Hematopoietic multipotent progenitor cell (in vitro differentiated cells): ENCODE results near the gene SSX2IP. TPM values are rescaled to one million over a fixed set of nuclear protein-coding genes. Genes with fewer than 3 reads are reported as not detected.
"Not testable (repeated sequence)": the region's sequence is repeated elsewhere in the genome, so short reads cannot be mapped to it uniquely, and the experiment has no call there.

Experiments
- DNase-seq, 3 donors: peaks; one replicate each; pipeline ENCODE4 v3.0.0-alpha.2; 2011 to 2015; ENCODE audit warnings: low read depth in 2 of 3, low spot score in 2 of 3
- total RNA-seq: library from RNA; depleted of rRNA; stranded (reverse); fragments of >200 nt; gene quantifications from one replicate; pipeline ENCODE4 v1.2.3, GENCODE V29; 2012

The SSX2IP gene
- total RNA-seq, 1 donor = 4.8 TPM

DNA sequence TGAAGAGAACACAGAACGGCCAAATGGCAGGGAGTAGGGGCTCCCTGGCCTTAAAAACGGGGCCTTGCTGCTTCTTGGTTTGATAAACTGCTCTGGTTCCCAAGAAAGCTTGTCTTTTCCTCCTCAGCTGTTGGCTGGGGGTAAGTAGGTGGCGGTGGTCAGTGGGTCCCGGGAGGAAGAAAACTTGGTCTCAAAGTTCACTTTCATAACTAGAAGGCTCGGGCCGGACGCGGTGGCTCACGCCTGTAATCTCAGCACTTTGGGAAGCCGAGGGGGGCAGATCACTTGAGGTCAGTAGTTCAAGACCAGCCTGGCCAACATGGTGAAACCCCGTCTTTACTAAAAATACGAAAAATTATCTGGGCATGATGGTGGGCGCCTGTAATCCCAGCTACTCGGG lies 68.7 kb downstream of the SSX2IP start:
- no peak for DNase-seq

- DNase-seq = peak; percentile 81 to 84 (median 82)
Observed at GRCh38 chr1:84620720-84621313, 69.4 kb downstream of the SSX2IP start.

DNA sequence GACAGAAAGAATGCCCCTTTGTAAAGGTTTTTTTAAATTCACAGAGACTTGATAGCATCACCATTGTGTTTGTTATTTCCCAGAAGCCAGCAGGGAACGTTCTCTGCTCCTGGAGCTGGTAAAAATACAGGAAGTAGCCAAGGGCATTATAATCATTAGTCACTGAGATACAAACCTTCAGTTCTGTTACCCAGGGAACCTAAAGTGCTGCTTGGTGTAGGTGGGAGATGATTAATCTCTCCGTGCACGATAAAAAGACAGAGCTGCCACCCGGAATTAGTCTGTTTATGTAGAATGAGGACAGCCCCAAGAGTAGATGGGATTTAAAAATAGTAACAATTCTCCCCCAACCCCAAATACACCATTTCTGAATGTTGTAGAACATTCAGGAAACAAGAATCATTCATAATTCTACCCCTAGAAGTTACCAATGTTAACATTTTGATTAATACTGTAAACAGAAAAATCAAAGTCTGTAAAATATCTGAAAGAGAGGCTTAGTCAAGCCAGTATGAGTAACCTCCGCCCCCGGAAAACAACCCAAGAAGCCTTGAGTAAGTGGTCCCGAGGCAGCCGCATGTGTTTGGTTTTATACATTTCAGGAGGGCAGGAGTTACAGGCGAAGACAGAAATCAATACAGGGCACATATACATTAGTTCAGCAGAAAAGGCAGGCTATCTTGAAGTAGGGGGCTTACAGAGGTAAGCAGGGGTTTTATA lies 70.7 kb downstream of the SSX2IP start:
- no peak for DNase-seq

DNA sequence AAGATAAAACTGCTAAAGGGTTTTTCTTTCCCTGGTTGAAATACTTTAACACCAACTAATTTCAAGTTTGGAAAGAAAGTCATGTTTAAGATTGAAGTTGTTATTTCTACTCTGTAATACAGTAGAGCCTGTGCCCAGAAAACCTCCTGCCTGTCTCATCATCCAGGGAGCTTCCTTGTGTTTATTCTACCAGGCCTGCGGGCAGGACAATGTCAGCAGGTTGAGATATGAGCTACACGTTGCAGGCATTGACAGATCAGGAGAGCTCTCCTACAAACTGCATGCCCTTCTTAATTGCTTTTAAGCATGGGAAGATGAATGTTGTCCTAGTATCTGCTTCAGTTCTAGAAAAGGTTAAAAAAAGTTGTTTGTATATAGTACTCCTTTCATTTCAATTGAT lies 72.9 kb downstream of the SSX2IP start:
- DNase-seq = no peak

- no peak for DNase-seq
Observed at GRCh38 chr1:84615790-84616189, 74.5 kb downstream of the SSX2IP start.

DNA sequence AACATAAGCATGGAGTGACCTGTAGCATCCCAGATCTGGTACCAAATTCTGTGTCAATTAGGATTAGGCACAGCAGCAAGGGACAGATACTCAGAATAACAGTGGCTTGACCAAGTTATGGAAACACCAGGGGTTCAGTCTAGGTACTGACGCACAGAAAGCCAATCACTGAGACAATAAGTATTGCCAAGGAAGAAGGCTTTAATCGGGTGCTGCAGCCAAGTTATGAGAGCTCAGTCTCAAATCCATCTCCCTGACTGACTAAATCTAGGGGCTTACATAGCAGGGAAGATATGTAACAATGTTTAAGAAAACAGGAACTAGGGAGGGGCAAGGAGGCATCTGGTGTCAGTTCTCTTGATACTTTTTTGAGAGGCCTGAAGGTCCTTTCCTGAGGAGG lies 76.4 kb downstream of the SSX2IP start:
- no peak for DNase-seq

GRCh38 chr1:84613026-84613425 lies 77.2 kb downstream of the SSX2IP start:
- DNase-seq = no peak

DNA sequence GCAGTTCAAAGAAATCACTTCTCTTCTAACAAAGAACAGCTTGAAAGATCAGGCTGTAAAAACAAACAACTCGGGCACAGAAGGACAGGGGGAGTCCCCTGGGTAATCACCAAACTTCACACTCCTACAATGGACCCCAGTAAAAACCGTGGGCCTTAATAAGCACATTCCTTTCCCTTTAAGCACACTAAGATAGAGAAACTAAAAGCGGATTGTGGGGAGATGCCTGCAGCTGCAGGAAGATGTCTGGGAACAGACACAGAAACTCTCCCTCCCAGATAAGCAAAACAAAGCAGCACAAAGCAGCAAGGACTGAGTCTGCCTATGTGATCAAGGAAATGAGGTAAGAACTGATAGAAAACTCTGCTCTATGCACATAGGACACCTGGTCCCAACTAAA lies 78.5 kb downstream of the SSX2IP start:
- no peak for DNase-seq

DNA sequence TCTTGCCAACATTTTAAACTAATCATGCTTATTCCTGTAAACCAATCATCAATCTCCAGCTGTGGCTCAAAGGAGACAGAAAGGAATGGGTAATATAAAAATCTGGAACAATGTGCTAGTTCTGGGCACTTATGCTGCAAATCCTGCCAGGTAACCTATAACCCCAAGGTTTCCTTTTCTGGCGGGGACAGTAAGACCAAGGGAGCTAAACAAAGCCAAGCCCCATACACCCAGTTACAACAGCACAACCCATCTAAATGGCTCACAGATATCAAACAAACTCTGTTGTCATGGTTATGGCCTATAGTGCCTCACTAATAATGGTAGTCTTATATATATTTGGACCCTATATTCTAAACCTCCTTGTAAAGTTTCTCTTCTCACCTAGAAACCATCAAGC lies 79.2 kb downstream of the SSX2IP start:
- DNase-seq = no peak

DNA sequence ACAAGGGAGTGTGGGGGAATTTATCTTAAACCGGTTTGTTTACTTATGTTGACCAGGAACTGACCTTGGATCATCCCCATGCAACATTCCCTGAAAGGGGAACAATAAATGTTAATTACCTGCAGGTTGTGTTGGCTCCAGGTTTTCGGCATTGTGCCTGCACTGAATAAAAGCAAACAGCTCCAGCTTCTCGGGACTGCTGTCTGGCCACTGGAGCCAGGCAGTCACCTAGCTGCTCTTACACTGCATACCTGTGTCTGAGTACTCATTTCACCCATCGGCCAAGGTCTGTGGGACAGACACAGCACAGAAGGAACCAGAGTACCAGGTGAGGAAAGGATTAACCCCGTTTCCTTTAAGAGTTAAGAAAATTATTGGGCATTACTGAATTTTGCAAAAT lies 83.3 kb downstream of the SSX2IP start:
- DNase-seq = no peak

GRCh38 chr1:84605157-84605556 lies 85.1 kb downstream of the SSX2IP start:
- DNase-seq = no peak

DNA sequence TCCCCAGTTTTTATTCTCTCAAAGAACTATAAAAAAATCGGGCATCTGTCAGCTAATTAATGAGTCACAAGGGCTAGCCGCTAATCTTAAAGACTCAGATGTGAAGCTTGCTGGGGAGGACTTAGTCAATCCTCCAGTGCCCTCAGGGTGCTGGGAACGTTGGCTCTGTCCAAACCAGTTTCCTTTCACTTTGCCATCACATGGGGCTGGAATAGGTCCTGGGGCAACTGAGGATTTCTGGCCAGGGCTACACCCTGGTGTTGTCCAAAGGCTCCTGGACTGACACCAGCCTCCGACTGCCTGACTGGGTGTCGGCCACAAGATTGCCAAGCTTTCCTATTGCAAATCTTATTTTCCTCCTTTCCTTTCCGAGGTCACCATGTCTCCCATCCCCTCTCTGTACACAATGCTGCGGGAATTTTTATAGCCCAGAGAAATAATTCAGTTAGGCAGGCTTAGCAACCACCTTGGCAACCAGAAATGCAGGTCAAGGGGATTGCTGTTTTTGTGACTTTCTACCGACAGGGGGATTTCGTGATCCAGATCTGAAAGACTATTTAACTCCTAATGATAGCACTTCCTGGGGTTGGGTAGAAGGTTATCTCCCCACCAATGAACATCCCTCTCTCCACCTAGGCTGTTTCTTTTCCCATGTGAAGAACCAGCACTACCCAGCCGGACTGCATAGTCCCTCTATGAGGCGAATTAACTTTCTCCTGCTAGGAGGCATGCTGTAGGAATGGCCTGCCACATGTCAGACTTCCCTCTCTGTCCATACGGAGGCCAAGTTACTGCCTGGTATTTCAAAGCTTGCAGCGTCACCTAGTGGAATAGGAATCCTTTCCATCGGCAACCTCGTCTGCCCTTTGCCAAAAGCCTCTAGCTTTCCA lies 86.1 kb downstream of the SSX2IP start:
- DNase-seq = no peak

DNA sequence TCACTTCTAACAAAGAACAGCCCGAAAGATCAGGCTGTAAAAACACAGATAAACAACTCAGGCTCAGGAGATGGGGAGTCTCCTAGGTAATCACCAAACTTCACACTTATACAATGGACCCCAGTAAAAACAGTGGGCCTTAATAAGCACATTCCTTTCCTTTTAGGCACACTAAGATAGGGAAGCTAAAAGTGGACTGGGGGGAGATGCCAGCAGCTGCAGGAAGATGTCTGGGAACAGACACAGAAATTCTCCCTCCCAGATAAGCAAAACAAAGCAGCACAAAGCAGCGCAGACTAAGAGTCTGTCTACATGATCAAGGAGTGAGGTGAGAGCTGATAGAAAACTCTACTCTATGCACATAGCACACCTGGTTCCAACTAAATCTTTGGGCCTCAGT lies 87.0 kb downstream of the SSX2IP start:
- no peak for DNase-seq

GRCh38 chr1:84600796-84601195 lies 89.5 kb downstream of the SSX2IP start:
- DNase-seq = no peak

DNA sequence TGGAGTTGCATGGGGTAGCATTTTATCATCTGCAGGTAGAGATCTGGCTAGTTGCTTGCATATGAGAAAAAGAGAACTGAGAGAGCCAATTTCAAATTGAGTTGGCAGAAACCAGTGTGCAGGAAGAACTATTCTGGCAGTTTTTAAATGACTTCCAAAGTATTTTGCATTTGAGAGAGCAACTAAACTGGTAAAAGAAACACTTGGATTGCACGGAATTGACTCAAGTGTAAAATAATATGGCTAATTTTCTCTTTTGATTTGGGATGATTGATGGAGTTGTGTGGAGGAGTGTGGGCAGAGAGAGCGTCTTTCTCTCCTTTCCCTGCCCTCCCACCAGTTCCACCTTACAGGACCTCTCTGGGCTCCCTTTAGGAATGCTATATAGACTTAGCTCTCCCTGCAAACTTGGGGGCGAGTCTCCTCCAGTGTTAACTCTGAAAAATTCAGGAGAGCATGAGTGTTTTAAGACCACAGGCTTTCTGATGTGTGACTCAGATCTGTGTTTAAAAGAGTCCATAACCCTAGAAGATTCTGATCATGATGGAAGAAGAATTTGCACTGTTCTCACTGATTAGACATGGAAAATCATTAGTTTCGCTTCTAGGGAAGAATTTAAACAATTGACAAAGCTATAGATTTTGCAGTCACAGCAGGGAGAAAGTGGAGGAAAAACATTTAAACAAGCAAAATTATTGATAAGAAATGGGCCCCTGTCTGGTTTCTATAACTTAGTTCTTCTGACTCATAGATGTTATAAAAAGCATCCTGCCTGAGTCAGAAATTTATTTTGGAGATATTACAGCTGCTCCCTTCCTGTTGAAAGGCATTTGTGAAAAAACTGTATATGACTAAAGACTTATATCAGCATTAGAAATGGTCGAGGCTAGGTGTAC lies 91.2 kb downstream of the SSX2IP start:
- no peak for DNase-seq

DNA sequence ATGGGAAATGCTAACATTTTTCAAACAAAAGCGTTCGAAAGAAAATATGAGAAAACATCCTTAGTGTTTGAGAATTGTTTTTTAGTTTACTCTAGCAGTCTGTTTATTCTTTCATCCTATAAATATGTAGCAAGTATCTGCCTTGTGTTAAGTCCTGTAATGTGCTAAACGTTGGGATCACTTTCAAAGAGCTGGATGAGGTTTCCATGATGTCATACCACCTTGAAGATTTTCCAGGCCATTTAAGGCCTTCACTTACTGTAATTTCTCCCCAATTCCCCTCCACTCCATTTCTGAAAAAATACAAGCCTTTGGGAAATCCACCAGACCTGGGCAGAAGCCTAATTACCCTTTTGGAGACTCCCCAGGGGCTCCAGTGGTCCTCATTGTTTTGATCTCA lies 91.8 kb downstream of the SSX2IP start:
- DNase-seq = no peak

GRCh38 chr1:84597011-84597410 lies 93.2 kb downstream of the SSX2IP start:
- DNase-seq = no peak

DNA sequence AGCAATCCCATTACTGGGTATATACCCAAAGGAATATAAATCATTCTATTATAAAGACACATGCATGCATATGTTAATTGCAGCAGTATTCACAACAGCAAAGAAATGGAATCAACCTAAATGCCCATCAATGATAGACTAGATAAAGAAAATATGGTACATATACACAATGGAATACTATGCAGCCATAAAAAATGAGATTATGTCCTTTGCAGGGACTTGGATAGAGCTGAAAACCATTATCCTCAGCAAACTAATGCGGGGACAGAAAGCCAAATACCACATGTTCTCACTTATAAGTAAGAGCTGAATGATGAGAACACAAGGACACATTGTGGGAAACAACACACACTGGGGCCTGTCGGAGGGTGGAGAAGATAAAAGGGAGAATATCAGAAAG lies 95.3 kb downstream of the SSX2IP start:
- DNase-seq = not testable (repeated sequence)
